CD4-positive, alpha-beta T cell treated with Interferon alpha-2 for 1 hour (primary cell): Measurements from ENCODE around the gene LRFN3.
"Not testable (repeated sequence)": the region's sequence is repeated elsewhere in the genome, so short reads cannot be mapped to it uniquely, and the experiment has no call there.

Source experiments
- DNase-seq, 2 donors: peaks; one replicate each; pipeline ENCODE4 v3.0.0-alpha.2; 2020 to 2022

LRFN3 gene

DNA sequence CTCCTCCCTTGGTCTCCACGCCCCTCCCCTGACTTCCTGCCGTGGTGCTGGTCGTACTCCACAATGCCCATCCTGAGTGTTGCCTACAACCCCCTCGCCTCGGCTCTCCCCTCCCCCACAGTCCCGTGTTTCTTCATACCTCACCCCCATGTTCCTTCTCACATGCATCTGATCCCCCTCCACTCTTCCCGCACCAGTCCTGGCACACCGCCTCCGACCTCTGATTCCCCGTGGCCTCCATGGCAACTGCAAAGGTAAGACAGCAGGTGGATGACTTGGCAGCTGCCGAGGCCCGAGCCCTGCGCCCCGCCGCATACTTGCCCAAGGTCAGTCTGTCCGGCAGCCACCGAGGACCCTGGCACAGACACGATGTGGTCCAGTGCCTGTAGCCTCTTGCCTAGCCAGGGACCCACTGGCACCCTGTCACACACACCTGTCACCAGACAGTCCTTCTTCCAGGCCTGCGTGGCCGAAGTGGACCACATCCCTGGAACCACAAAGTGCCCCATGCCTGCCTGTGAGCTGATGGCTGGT, 42.7 kb downstream of the LRFN3 start:
- DNase-seq, result no peak

DNA sequence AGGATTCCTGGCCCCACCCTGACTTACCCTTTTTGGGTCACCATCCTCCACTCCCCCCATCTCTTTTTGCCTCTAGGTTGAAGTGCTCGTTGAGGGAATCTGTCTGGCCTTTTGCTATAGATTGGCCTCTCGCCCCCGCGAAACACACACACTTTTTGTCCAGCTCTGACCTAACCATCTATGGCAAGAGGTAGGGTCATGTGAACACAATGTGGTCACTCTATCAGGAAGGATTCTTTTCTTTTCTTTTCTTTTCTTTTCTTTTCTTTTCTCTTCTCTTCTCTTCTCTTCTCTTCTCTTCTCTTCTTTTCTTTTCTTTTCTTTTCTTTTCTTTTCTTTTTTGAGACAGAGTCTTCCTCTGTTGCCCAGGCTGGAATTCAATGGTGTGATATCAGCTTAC, 44.8 kb downstream of the LRFN3 start:
- not testable (repeated sequence) for DNase-seq

DNA sequence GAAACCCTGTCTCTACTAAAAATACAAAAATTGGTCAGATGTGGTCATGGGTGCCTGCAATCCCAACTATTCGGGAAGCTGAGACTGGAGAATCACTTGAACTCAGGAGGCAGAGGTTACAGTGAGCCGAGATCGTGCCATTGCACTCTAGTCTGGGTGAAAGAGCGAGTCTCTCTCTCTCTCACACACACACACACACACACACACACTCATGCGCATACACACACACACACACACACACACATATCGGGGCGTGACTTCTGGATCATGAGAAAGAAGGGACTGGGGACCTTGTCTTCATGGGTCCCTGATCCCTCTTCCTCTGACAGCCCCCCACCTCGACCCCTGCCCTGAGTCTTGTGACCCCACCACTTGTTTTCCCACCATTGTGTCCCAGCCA, 47.0 kb downstream of the LRFN3 start:
- no peak for DNase-seq

DNA sequence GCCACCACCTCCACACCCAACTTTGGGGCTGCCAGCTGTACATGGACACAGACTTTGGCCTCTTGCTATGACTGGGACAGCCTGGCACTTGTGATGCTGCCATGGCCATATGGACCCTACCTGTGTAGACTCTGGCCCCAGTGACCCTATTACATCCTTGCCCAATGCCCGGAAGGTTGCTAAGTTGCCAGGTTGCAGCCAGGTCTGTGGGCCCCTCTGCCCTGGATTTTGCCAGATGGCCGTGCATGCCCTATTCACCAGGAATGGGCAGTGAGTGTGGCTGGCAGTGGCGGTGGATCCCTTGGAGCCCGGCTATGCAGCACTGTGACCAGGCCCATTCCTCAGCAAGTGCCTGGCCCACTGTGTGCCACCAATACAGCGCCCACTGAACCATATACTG, 49.9 kb downstream of the LRFN3 start:
- no peak for DNase-seq

DNA sequence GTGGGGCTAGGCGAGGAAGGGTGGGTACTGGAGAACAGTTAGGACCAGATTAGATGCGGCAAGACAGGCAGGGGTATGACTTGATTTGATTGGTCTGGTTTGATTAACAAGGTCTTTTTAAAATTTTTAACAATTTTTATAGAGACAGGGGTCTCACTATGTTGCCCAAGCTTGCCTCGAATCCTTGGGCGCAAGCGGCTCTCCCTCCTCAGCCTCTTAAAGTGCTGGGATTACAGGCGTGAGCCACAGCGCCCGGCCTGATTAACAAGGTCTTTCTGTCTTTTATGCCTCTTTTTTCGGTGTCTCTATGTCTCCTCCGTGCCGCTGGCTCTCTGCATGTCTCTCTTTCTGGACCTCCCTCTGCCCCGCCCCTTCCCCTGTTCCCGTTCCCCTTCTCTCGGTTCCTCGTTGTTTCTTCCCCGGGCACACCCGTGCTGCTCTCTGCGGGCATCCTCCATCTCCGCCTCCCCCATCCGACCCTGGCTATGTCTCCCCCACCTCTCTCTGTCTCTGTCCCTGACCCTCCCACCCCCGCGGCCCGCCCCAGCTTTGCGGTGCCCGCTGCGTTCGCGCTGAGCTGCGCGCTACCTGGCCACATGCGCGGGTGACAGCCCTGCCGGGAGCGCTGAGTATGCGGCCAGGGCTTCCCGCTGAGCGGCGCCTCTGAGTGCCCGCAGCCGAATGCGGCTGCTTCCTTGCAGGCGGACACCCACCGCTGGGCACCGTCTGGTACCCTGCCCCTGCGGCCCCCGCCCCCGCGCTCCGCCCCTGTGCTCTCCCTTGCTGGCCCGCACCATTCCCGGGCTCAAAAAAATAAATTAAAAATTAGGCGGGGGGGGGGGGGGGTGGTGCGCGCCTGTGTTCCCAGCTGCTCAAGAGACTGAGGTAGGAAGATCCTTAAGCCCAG, 50.7 kb downstream of the LRFN3 start:
- peak in 1 of 2 donors; percentile 20 for DNase-seq

DNA sequence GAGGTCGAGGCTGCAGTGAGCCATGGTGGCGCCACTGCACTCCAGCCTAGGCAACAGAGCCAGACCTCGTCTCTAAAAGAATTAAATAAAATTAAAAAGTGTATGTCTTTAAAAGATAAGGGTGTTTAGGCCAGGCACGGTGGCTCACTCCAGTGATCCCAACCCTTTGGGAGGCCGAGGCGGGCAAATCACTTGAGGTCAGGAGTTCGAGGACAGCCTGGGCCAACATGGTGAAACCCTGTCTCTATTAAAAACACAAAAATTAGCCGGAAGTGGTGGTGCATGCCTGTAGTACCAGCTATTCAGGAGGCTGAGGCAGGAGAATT, 51.4 kb downstream of the LRFN3 start:
- no peak for DNase-seq

DNA sequence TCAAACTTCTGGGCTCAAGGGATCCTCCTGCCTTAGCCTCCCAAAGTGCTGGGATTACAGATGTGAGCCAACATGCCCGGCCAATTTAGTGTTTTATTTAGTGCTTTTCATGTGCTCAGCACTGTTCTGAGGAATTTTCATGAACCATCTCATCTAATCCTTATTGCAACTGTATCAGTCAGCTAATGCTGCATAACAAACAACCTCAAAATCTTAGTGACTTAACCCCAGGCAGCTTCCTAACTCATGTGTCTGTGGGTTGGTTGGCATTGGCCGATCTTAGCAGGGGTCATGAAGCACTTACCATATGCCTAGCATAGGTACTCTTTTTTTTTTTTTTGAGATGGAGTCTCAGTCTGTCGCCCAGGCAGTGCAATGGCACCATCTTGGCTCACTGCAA, 52.6 kb downstream of the LRFN3 start:
- DNase-seq, result no peak

DNA sequence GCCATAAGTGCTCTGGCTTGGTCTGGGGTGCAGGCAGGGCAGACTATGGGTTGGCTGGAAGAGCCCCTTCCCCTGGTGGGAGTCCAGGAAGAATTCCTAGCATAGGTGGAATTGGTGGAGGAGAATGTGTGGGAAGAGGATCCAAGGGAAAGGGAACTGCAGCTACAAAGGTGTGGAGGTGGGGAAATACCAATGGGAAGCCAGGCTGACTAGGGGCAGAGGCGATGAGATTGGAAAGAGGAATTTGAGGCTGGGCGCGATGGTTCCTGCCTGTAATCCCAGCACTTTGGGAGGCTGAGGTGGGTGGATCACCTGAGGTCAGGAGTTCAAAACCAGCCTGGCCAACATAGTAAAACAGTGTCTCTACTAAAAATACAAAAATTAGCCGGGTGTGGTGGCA, 54.0 kb downstream of the LRFN3 start:
- no peak for DNase-seq

DNA sequence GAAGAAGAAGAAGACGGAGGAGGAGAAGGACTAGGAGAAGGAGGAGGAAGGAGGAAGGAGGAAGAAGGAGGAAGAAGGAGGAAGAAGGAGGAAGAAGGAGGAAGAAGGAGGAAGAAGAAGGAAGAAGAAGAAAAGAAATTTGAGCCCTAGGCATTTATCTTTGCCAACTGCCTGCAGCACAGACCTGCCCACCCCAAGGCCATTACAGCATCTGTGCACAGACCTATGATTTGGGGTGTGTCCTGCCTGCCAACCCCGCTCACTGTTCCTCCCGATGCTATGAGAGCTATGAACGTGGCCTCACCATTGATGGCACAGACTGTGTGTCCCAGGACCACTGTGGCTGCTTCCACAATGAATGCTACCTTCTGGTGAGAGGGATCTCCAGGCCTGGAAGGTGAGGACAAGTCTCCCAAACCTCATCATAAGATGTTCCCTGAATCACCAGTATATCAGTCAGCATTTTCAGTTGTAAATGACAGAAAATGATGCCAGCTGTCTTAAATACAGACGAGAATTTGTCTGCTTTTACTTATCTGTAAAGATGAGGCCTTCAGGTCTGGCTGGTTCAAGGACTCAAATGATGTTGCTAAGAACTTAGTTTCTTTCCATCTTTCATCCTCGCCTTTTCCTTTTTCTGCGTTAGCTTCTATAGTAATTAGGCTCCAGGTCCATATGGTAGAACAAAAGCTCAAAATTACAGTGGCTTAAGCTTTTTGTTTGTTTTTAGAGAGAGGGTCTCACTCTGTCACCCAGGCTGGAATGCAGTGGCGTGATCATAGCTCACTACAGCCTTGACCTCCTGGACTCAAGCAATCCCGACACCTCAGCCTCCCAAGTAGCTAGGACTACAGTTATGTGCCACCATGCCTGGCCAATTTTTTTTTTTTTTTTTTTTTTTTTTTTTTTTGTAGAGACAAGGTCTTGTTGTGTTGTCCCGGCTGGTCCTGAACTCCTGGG, 54.9 kb downstream of the LRFN3 start:
- DNase-seq, result no peak

DNA sequence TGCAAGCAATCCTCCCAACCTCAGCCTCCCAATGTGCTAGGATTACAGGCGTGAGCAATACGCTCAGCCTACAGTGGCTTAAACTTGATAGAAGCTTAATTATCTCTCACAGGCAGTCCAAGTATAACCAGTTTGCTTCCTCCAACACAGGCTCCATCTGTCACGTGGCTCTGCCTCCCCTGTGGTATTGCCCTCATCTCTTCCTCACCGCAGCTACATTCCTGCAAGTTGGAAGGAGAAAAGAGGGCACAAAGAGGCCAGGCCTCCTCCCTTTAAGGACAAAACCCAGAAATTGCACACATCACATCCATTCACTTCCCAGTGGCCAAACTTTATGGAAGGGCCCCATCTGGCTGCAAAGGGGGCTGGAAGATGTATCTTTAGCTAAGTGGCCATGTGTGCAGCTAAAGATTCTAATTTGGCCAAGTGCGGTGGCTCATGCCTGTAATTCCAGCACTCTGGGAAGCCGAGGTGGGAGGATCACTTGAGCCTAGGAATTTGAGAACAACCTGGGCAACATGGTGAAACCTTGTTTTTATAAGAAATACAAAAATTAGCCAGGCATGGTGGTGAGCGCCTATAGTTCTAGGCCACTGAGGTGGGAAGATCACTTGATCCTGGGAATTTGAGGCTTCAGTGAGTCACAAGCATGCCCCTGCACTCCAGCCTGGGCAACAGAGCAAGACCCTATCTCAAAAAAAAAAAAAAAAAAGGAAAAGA, 55.7 kb downstream of the LRFN3 start:
- DNase-seq, result no peak

DNA sequence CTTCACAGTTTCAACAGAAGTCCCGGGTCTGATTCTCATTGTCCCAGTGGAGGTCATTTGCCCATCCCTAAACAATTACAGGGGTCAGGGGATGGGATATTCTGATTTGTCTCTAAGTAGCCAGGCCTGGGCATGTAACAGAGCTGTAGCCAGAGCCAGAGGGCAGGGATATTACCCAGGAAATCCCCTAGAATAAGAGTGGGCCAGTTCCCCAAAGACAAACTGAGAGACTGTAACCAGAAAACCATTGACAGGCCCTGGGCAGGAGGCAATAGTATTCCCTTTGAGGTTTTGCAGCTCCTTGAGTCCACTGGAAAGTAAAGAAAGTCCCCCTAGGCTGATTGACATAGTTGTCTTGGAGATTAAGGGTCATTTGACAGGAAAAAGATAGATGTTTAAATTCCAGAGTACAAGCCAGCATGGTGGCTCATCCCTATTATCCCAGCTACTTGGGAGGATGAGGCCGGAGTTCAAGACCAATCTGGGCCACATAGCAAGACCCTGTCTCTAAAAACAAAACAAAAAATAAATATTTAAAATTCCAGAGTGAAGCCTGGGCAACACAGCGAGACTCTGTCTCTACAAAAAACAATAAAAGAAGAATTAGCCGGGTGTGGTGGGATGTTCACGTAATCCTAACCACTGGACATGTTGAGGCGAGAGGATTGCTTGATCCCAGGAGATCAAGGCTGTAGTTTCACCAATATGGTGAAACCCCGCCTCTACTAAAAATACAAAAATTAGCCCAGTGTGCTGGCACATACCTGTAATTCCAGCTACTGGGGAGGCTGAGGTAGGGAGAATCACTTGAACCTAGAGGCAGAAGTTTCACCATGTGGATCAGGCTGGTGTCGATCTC, 57.0 kb downstream of the LRFN3 start:
- no peak for DNase-seq

DNA sequence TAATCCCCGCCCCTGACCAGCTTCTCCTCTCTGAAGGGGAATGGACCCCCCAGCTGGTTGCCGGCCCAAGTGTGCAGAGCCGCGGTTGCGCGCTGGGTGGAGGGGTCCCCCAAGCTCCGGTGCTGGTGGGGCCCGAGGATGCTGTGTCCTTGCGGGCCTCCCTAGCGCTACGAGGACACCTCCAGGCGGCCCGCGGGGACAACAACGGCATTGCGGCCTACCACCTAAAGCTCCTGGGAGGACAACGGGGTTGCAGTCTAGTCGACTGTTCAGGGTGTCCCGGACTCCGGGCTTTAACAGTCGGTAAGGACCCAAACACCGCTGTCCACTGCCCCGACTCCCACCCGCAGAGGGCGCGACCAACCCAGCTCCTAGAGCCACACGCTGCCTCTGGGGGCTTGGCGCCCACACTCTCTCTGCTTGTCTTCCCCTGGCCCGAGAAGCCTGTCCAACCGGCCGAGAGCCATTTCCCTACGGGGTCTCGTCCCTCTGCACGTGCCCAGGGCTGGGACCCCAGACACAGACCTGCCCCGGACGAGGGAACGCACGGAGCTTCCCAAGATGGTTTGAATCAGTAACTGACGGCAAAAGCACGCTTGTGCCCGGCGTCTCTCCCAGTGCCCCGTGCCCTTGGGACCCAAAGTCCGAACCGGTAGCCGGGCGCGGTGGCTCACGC, 57.9 kb downstream of the LRFN3 start:
- DNase-seq, result no peak
